Right hindlimb (tissue), 1 donor: ENCODE data around the gene NUP210.
"Not testable (repeated sequence)": the region's sequence is repeated elsewhere in the genome, so short reads cannot be mapped to it uniquely, and the experiment has no call there.

ENCODE experiments used
- DNase-seq: peaks from one replicate; pipeline ENCODE4 v3.0.0-alpha.2; 2018

The NUP210 gene

DNA sequence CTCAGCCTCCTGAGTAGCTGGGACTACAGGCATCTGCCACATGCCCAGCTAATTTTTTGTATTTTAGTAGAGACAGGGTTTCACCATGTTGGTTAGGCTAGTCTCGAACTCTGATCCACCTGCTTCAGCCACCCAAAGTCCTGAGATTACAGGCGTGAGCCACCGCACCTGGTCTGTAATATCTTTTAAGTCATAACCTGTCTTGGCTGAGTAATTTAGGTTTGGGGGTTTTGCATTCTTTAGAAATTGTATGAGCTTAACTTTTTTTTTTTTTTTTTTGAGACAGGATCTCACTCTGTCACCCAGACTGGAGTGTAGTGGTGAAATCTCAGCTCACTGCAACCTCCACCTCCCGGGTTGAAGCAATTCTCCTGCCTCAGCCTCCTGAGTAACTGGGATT lies 8.6 kb upstream of the NUP210 start:
- DNase-seq: not testable (repeated sequence)

DNA sequence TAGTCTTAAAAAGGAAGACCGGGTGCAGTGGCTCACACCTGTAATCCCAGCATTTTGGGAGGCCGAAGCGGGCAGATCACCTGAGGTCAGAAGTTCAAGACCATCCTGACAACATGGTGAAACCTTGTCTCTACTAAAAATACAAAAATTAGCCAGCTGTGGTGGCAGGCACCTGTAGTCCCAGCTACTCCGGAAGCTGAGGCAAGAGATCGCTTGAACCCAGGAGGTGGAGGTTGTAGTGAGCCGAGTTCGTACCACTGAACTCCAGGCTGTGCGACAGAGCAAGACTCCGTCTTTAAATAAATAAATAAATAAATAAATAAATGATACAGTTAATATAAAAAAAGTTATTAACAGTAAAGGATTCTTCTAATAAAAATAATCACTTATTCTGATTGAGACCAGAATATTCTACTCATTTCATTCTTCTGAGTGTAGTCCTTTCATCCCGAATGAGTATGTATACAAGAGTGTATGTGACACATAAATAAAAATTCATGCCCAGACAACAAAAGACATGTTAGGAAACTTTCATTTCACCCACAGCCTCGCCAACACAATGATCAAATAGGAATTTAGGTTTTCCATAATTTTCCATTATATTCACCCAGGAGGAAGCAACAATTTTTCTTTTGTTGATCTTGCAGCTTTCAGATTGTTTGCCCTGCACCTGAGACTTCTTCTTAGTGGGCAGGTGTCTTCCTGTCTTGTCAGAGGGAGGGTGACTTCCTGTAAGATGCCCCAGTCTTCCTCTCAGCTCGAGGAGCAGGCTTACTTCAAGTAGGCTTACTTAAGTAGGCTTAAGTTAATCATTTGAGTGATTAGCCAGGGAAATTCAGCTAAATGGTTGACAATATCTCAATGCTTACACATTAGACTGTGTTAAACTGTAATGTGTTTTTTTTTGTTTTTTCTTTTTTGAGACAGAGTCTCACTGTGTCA lies 7.8 kb upstream of the NUP210 start:
- DNase-seq: no peak

DNA sequence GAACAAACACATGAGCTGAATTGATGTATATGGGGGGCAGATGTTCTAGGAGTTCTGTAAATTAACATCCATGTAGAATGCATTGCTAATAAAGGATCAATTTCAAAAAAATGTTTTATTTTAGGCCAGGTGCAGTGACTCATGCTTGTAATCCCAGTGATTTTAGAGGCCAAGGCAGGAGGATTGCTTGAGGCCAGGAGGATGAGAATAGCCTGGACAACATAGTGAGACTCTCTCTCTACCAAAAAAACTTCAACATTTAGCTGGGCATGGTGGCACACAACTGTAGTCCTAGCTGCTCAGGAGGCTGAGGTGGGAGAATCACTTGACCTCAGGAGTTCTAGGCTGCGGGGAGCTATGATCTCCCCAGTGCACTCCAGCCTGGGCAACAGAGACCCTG lies 6.5 kb upstream of the NUP210 start:
- DNase-seq: no peak

DNA sequence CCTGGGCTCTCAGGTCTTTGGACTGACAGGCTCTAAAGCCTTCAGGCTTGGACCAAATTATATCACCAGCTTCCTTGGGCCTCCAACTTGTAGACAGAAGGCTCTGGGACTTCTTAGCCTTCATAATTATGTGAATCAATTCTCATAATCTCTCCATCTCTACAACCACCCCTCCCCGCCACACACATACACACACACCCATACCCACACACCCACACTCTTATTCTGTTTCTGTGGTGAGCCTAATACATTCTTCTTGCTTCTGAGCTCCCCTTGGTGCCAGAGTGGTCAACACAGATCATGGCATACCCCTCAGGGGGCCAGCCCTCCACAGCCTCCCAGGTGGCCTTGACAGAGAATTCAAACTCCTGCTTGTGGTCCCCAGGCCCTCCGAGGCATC lies 5.6 kb upstream of the NUP210 start:
- DNase-seq: no peak

DNA sequence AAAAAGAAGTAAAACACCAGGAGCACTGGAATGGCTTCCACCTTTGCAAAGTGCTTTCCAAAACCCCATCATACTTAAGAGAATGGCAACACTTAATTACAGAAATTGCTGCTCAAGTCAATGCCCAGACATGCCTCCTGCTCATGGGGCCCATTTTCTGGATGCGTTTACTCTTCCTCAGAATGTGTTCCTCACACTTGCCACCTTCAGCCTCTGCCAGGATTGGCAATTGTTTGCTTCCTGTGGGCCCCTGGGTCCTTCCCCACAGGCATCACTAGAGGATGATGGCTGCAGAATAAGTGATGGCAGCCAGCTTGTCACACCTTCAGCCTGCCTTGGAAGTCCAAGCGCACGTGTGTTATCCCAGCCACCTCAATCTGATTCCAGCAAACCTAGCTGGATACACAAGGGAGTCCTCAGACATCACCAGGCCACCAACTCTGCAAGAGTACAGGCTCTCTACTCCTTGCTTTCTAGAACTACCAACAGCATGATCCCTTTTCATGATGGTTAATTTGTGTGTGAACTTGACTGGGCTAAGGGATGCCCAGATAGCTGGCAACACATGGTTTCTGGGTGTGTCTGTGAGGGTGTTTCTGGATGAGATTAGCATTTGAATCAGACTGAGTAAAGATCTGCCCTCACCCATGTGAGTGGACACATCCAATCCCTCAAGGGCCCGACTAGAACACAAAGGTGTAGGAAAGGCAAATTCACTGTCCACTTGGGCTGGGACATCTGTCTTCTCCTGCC lies 4.9 kb upstream of the NUP210 start:
- no peak for DNase-seq

DNA sequence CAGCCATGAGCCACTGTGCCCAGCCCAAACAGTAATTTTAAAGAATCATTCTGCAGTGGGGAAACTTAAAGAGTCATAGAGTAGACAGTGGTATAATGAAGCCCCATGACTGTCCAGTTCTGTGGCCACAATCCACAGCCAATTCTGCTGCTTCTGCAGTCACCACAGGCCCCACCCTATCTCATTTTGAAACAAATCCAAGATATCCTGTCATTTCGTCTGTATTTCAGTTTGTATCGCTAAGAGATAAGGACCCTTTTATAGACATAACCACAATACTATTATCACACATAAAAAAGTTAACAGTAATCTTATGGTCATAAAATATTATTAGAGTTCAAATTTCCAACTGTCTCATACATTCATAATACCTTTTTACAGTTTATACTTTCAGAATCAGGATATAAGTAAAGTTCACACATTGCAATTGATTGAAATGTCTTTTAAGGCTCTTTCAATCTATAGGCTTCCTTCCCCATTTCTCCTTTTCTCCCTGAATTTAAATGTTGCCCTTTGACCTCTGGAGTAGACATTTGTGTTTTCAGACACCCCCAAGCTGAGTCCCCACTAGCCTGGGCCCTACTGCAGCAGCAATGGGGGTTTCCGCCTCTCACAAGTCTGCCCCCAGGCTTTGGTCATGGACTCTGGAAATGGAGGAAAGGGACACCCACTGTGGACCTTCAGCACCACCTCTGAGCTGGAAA lies 4.2 kb upstream of the NUP210 start:
- DNase-seq: no peak

DNA sequence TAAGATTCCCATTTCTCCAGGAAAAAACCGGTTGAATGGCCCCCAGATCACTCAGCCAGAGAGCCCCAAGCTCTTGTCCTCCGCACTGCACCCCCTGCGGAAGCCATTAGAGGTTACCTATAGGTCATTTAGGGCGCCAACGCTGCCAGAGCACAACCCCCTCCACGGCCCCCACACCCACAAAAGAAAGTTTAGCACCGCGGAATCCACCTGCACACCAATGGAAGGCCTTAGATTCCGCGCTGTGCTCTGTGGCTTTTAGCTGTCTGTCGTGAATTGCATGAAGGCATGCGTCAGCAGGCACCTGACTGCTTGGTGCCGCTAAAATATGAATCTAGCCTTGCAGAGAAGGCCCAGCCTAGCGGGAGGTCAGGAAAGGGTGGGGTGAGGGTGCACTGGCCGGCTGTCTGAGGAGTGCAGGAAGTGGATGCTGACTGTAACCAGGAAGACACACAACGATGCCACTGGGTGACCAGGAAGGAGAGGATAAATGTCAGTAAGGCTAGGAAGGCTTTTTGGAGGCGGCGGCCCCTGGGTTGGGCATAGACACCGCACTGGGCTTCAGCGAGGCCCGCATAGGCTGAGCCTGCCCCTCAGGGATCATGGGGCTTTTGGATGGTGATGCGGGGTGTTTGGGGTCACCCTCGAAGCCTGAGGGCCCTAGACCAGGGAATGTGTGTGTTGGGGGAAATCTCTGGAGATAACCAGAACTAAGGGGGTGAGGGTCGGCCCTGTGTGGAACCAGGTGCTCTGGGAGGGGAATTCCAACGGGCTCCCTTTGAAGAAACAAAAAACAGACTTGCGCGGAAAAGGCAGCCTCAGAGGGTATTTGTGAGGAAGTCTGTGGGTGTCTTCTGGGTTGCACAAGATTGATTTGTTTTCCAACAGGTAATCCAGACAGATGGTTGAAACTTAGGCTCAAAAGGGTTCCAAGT lies 976 bp upstream of the NUP210 start:
- DNase-seq: no peak

DNA sequence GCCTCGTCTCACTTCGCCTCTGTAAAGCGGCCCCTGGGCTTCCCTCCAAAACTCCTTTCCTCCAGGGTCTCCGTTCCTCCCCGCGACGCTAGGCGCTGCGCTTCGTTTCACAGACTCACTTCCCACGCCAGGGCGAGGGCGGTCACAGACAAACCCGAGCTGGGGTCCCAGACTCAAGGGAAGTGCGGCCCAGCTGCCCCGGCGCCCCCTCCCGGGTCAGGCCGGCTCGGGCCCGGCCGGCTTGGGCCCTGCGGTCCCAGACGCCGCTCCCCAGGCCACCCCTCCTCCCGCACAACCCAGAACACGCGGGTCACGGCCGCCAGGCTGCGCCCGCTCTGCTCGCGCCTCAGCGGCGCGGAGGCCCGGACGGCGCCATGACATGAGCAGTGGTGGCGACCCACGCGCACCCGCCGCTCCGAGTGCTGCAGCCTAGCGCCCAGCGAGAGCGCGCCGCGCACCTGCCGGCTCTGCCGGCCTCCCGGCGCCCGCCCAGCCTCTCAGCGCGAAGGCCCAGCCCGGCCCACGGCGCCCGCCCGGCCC lies 547 bp downstream of the NUP210 start:
- DNase-seq: peak; percentile 52

DNA sequence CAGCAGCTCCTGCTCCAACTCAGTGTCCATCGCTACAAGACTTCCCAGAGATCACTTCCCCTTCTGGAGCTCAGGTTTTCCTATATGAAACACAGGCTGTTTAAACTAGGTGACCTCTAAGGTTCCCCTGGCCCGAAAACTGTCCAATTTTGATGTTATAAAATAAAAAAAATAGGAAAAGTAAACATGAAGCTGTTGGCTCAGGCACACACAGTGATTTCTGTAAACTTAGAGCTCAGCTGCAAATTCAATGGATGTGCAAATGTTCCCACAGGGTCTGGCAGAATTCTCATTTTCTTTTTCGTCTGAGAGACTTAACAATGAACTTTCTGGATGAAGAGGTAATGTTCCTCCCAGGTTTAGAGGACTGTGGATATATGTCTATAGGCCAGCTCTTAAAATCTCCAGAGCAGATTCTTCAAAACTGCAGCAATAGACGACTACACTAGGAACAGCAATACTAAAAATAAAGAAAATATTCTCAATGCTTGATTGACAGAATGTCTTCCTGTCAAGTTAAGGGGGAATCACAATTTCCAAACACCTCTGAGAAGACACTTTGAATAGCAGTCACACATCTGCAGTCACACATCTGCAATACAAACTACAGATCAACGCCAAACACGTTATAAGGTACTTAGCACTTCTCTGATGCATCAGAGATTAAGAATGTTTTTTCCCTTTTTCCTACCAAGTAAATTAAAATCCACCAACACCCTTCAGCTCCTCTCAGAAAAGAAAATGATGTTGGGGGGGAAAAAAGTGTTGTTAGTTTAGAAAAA lies 2.8 kb downstream of the NUP210 start:
- DNase-seq: no peak

DNA sequence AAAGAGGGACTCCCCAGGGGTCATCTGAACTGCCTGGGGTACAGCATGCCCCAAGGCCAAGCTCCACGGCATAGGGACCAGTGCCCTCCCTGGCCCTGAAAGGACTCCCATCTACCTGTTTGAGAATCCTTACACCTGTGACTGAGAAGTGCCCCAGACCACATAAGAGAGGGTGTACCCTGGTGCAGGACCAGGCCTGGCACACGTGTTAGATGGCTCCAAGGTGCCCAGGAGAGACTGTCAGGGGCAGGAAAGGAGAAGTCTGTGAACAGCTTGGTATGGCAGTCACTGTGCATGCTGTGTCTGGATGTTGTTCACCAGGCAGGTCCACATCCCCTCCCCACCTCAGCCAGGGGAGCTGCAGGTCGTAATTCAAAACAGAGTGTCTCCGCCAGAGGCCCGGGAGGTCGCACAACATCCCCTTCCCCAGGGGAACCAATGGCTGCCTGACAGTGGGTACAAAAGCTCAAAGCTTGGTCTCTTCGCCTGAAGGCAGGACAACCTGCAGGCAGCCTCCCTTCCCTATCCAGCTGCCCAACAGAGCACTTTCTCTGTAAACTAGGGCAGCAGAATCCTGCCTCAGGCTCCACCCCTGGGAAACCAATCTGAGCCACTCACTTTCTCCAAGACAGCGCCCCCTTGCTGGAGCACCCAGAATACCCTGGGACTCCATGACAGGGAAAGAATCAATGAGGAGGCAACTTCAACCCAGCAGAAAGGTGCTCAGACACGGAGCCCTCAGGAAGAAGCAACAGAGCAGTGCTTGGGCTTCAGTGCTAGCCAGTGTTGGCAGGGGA lies 3.9 kb downstream of the NUP210 start:
- DNase-seq: no peak

DNA sequence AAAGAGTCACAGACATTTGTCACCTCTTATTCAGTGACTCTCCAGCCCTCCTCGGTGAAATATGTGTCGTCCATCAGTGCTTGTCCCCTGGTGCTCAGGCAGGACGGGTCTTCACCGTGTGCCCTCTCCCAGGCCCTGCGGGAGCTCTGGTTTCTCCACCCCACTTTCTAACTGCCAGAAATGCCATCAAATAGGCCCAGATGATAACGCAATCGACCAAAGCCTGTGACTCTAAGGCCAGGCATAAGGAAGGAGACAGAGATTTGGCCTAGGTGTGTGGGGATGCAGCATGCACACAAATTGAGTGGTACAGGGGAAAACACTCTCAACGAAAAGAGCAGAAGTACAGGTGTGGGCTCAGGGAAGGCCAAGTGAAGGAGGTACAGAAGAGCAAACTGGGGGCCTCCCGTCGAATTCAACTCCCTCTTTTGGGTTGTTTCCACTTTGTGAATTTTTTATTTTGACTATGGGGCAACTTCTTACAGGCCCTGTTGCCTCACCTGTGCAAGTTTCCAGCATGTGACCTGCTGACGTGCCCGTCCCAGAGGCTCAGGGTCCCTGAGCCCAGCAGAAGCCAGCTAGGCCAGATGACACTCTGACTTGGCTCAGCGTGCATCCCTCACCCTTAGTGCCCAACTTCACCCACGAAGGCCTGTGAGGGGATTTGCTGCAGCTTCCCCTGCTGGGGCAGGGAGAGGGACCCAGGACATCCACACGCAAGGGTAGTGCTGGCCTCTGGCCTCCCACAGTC lies 4.7 kb downstream of the NUP210 start:
- no peak for DNase-seq

DNA sequence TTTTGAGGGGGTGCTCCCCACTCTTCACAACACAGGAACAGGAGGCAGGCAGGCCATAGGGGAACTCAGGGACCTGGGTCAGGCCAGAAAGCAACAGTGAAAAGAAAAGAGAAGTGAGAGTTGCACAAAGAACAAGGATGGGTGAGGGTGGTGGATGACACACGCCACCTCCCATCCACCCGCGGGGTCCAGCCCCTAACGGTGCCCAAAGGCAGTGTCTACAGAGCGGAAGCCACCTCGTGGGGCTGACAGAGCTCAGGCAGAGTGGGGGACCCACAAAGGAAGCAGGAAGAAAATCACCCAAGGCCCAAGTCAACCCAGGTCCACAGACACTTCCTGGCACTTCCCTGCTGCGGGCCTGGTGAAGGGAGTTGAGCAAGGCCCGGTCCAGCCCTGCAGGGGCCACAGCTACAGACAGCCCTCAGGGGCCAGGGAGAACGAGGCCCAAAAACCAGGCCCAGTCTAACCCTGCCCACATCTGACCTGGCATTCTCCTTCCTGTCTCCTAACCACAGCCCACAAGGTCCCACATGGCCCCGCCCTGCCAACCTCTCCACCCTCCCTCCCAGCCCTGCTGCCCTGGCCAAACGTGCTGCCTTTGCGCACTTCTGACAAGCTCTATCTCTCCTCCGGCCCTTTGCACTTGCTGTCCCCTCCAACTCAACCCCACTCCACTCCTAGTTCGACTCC lies 5.9 kb downstream of the NUP210 start:
- DNase-seq: no peak

DNA sequence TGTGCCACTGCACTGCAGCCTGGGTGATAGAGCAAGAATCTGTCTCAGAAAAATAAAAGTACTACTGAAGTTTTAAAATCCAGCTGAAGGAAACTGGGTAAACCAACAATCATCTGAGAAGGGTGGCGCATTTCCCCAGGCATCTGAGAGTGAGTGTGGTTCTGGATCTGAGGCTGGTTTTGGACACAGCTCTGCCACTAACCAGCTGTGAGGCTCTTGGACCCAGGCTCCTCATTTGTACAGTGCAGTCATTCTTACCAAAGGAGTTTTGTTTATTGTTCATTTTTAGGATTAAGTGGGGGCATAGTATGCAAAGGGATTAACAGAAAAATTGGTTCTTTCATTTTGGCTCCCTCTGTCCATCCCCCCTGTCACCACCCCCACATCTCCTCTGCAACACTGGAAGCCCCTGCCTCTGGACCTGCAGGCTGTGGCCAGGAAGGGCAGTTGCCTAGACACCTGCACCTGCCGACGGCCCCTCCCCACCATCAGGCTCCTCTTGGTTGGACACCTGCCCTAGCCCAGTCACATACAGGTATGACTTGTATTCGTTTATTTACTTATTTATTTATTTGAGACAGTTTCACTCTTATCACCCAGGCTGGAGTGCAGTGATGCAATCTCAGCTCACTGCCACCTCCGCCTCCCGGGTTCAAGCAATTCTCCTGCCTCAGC lies 8.8 kb downstream of the NUP210 start:
- DNase-seq: no peak

DNA sequence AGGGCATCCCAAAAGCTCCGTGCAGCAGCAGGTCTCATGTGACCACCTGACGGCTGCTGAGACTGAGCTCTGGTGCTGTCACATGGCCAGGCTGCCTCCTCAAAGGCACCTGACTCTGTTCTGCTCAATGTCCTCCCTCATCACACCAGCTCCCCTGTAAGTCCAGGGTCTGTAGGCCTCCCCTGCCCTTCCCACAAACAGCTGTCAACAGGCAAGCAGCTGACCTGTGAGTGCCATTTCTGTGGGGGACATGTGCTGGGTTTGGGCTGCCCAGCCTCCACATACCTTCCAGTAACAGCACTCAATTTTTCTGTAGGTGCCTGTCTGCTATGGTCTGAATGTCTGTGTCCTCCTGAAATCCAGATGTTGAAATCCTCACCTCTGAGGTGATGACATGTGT lies 11.2 kb downstream of the NUP210 start:
- DNase-seq: no peak

DNA sequence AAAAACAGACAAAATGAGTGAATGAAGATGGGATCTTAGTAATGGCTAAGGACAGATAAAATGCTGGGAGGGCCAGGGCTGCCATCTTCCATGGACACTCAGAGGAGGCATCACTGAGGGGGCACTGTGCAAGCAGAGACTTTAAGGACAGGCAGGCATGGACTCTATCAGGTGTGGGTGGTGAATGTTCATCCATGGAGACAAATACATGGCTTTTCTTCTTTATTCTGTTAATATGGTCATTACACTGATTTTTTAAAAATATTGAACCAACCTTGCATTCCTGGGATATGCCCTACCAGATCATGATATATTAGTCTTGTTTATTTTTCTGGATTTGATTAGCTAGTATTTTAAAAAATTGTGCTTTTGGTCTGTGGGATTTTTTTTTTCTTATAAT lies 12.2 kb downstream of the NUP210 start:
- no peak for DNase-seq

DNA sequence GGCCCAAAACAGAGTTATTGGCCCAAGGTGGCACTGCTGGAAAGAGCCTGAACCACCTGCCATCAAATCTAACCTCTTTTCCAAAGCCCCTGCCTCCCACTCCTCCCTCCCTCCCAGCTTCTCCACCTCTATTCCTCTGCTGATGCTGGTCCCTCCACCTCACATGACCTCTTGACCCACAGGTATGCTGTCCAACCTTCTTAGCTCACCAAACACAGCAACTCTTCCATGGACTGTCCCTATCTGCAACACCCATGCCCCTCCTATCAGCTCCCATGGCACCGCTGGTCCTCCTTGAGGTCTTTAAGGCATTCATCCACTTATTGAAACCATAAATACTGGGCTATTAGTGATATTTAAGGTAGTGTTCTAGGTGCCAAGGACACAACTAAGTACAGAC lies 12.6 kb downstream of the NUP210 start:
- DNase-seq: no peak

DNA sequence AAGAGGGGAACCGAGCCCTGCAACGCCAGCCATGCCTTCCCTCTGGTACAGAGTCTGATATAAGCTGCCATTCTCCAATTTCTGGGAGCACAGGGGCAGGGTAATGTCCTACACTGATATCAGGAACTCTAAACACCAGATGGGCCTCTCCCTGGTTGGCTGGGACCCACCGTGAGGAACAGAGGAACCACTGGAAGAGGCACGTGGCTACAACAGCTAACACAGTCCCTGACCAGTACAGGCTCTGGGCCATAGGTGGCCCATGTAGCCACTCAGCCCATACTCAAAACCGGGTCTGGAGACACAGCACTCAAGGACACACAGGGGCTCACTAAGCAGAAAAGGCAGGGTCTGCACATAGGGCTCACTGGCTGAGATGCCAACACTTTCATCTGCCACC lies 13.9 kb downstream of the NUP210 start:
- DNase-seq: no peak

DNA sequence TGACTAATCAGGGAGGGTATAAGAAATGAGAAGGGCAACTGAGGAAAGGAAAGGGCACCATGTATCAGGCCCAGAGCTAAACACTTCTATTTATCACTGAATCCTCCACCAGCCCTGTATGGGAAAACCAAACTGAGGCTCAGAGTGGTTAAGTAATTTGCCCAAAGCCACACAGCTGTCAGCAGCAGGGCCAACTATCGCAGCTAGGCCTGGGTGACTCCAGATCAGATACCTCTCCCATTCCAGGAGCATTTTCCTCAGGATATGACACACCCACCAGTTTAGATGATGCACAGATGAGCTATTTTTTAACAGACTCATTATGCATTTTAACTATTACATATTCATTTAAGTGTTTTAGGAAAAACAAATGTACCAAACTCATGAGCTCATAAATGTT lies 14.5 kb downstream of the NUP210 start:
- DNase-seq: no peak
